ENCODE measurements around the gene SEC22A.

SEC22A gene

DNA sequence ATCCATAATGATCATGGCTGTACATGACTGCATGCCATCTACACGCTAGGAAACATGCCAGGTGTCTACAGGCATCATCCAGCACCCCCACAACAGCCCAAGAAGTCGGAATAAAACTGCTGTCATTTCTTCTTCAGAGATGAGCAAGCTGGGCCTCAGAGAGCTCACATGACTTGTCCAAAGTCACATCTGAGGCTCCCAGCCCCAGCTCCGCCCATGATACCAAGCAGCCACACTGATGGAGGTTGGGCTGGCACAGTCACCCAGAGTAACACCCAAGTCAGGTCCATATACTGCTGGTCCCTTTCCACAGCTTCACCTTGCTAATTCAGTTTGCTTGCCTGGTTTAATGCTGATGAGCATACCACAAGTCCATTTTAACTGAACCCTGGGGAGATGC is 116.6 kb downstream of the SEC22A start:
- TF ChIP-seq GABPA (IDR thresholded peaks at IDR 0.05; ENCODE audit: low read depth) = no peak
- no peak for TF ChIP-seq POLR2AphosphoS5 (IDR thresholded peaks at IDR 0.05; ENCODE audit: low read depth)
- TF ChIP-seq, protein P1, sequence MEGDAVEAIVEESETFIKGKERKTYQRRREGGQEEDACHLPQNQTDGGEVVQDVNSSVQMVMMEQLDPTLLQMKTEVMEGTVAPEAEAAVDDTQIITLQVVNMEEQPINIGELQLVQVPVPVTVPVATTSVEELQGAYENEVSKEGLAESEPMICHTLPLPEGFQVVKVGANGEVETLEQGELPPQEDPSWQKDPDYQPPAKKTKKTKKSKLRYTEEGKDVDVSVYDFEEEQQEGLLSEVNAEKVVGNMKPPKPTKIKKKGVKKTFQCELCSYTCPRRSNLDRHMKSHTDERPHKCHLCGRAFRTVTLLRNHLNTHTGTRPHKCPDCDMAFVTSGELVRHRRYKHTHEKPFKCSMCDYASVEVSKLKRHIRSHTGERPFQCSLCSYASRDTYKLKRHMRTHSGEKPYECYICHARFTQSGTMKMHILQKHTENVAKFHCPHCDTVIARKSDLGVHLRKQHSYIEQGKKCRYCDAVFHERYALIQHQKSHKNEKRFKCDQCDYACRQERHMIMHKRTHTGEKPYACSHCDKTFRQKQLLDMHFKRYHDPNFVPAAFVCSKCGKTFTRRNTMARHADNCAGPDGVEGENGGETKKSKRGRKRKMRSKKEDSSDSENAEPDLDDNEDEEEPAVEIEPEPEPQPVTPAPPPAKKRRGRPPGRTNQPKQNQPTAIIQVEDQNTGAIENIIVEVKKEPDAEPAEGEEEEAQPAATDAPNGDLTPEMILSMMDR (IDR thresholded peaks at IDR 0.05; ENCODE audit: insufficient read depth, low read length) = no peak
- H3K27ac ChIP-seq (replicated peaks) = no peak overlapping the region
- no peak overlapping the region for H3K4me3 ChIP-seq (replicated peaks; ENCODE audit: insufficient read depth, low read length)
- DNase-seq (ENCODE audit: low read depth in 1 of 2, low spot score in 1 of 2) = no peak
- H3K27me3 ChIP-seq (ENCODE audit: insufficient read depth, poor library complexity, severe bottlenecking) = peaks cover 6% of the 10 kb centered on the region

DNA sequence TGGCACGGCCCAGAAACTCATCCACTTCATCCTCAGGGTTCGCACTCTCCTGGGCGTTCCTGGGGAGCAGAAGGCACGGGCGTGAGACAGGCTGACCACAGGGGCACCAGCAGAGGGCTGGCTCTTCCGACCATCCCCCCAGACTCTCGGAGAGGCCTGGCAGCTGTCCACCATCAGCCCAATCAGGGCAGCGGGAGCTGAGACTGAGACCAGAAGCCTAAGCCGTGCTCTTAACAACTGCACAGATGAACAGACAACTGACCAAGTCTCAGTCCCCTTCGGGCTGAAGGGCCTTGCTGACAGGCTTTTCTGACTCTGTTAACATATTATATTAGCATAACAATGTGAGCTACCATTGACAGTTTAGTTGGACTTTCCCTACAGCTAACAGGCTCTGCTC is 118.0 kb downstream of the SEC22A start:
- Histone ChIP-seq H3K27me3 (ENCODE audit: insufficient read depth, poor library complexity, severe bottlenecking) (peaks cover 6% of the 10 kb centered on the region), H3K4me3 (replicated peaks; ENCODE audit: insufficient read depth, low read length) (no peak overlapping the region), H3K27ac (replicated peaks) (no peak overlapping the region)
- DNase-seq (ENCODE audit: low read depth in 1 of 2, low spot score in 1 of 2) = no peak
- TF ChIP-seq GABPA (IDR thresholded peaks at IDR 0.05; ENCODE audit: low read depth) (no peak), SPI1 (IDR thresholded peaks at IDR 0.05; ENCODE audit: borderline replicate concordance, low read depth) (no peak), REST (IDR thresholded peaks at IDR 0.05; ENCODE audit: insufficient replicate concordance, low read depth) (no peak), POLR2AphosphoS5 (IDR thresholded peaks at IDR 0.05; ENCODE audit: low read depth) (no peak)
- TF ChIP-seq, protein P1 (IDR thresholded peaks at IDR 0.05; ENCODE audit: insufficient read depth, low read length) = no peak

DNA sequence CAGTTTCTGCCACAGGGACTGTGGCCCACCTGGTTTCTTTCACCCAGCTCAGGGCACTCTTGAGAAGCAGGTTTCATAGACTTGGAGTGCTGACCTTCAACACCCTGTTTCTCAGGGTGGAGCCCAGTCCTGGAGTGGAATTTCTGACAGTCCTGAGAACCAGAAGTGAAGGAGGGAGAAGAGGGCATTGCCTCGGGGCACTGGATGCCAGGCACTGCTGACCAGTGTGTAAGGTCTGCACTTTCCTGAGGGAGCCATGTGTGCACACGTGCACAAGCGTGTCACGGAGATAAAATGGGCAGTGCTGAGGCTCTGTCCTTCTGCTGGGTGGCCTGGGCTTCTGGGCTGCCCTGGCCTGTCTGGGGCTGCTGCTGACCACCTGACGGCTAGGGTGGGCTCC is 118.5 kb downstream of the SEC22A start:
- H3K27ac ChIP-seq (replicated peaks) = no peak overlapping the region
- no peak for DNase-seq (ENCODE audit: low read depth in 1 of 2, low spot score in 1 of 2)
- TF ChIP-seq GABPA (IDR thresholded peaks at IDR 0.05; ENCODE audit: low read depth) = no peak
- TF ChIP-seq, protein P1 (IDR thresholded peaks at IDR 0.05; ENCODE audit: insufficient read depth, low read length) = no peak
- no peak for TF ChIP-seq REST (IDR thresholded peaks at IDR 0.05; ENCODE audit: insufficient replicate concordance, low read depth)
- no peak for TF ChIP-seq SPI1 (IDR thresholded peaks at IDR 0.05; ENCODE audit: borderline replicate concordance, low read depth)
- TF ChIP-seq POLR2AphosphoS5 (IDR thresholded peaks at IDR 0.05; ENCODE audit: low read depth) = no peak
- no peak overlapping the region for H3K4me3 ChIP-seq (replicated peaks; ENCODE audit: insufficient read depth, low read length)
- H3K27me3 ChIP-seq (ENCODE audit: insufficient read depth, poor library complexity, severe bottlenecking) = peaks cover 6% of the 10 kb centered on the region

DNA sequence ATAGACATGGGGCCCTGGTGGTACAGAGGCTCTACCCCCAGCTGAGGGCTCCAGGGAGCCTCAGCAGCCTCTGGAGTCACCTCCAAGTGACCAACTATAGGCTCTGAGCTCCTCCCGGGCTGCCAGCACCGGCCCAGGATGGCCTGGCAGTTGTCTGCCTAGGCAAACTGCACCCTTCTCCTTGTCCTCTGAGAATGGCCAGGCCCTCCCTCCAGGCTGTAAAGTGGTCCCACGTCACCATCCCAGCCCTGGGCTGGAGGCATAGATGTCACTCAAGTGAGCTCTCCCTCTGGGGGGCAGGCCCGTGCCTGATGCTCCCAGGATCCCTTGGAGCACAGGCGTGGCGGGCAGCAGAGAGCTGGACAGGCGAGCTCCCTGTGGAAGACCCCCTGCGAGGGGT is 120.1 kb downstream of the SEC22A start:
- Histone ChIP-seq H3K4me3 (replicated peaks; ENCODE audit: insufficient read depth, low read length) (no peak overlapping the region), H3K27me3 (ENCODE audit: insufficient read depth, poor library complexity, severe bottlenecking) (peaks cover 4% of the 10 kb centered on the region), H3K27ac (replicated peaks) (no peak overlapping the region)
- DNase-seq (ENCODE audit: low read depth in 1 of 2, low spot score in 1 of 2) = no peak
- TF ChIP-seq SPI1 (IDR thresholded peaks at IDR 0.05; ENCODE audit: borderline replicate concordance, low read depth) = no peak
- no peak for TF ChIP-seq POLR2AphosphoS5 (IDR thresholded peaks at IDR 0.05; ENCODE audit: low read depth)
- TF ChIP-seq, protein P1 (IDR thresholded peaks at IDR 0.05; ENCODE audit: insufficient read depth, low read length) = no peak
- TF ChIP-seq REST (IDR thresholded peaks at IDR 0.05; ENCODE audit: insufficient replicate concordance, low read depth) = no peak
- no peak for TF ChIP-seq GABPA (IDR thresholded peaks at IDR 0.05; ENCODE audit: low read depth)
